Kidney epithelial cell (primary cell): ENCODE data around the gene TERT. TPM values are rescaled to one million over a fixed set of nuclear protein-coding genes. Genes with fewer than 3 reads are reported as not detected.

Source experiments
- DNase-seq: peaks from one replicate; pipeline ENCODE4 v3.0.0-alpha.2; 2010; ENCODE audit warnings: low read depth
- H3K27me3 ChIP-seq: 2 replicates; pipeline ENCODE4 v1.6.0; 2011; ENCODE audit warnings: low read length; ENCODE audit not compliant: control insufficient read depth, insufficient read depth
- H3K36me3 ChIP-seq: 2 replicates; pipeline ENCODE4 v1.5.1; 2011; ENCODE audit warnings: low read length; ENCODE audit not compliant: control insufficient read depth, insufficient read depth
- H3K4me3 ChIP-seq: 2 replicates; pipeline ENCODE4 v1.5.1; 2011; ENCODE audit warnings: low read depth, mild to moderate bottlenecking, control low read depth, low read length
- total RNA-seq: library from RNA; depleted of rRNA; stranded (reverse); fragments of >200 nt; gene quantifications from 2 replicates; pipeline ENCODE4 v1.2.3, GENCODE V29; 2015
- TF ChIP-seq, protein P1 (sequence below): IDR thresholded peaks from 2 replicates; pipeline ENCODE4 v1.5.1; 2011; ENCODE audit warnings: mild to moderate bottlenecking, moderate library complexity, low read length, control low read depth, inconsistent platforms; ENCODE audit not compliant: insufficient read depth, poor library complexity, severe bottlenecking

TERT gene
- total RNA-seq, 1 donor from 2014 or later, result not detected

DNA sequence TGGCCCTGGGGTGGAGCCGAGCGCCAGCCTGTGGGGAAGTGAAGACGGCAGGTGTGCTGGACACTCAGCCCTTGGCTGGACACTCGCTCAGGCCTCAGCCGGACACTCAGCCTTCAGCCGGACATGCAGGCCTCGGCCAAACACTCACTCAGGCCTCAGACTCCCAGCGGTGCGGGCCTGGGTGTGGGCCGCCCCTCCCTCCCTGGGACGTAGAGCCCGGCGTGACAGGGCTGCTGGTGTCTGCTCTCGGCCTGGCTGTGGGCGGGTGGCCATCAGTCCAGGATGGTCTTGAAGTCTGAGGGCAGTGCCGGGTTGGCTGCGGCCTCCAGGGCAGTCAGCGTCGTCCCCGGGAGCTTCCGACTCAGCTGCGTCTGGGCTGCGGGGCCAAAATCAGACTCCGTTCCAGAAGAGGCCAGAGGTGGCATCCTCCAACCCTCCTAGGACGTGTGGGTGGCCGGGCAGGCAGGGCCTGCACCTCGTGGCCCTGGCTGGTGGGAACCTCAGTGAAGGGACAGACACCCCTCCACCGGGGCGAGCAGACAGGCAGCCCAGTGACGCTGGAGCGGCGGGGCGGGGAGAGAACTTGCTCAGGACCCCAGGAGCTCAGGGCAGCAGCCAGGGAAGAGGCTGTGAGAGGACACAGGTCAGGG lies 41.3 kb downstream of the TERT start:
- DNase-seq, result no peak
- H3K36me3 ChIP-seq, result no peaks in the 10 kb centered on the region
- H3K27me3 ChIP-seq, result peaks cover 7% of the 10 kb centered on the region
- no peak overlapping the region for H3K4me3 ChIP-seq
- TF ChIP-seq, protein P1, sequence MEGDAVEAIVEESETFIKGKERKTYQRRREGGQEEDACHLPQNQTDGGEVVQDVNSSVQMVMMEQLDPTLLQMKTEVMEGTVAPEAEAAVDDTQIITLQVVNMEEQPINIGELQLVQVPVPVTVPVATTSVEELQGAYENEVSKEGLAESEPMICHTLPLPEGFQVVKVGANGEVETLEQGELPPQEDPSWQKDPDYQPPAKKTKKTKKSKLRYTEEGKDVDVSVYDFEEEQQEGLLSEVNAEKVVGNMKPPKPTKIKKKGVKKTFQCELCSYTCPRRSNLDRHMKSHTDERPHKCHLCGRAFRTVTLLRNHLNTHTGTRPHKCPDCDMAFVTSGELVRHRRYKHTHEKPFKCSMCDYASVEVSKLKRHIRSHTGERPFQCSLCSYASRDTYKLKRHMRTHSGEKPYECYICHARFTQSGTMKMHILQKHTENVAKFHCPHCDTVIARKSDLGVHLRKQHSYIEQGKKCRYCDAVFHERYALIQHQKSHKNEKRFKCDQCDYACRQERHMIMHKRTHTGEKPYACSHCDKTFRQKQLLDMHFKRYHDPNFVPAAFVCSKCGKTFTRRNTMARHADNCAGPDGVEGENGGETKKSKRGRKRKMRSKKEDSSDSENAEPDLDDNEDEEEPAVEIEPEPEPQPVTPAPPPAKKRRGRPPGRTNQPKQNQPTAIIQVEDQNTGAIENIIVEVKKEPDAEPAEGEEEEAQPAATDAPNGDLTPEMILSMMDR, result no peak

DNA sequence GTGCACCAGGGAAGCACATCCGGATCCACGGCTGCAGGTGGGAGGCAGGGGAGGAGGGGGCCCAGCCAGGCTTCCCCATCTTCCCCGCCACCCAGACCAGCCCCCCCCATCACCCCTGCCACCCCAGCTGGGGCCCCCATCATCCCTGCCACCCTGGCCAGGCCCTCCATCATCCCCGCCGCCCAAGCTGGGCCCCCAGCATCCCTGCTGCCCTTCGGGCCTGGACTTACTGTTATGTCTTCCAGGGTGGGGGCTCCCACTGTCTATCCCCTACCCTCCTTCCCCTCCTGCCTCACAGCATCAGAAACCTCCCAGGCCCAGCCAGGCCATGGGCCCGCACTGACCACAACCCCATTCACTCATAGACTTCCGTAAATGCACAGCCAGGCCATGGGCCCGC lies 42.2 kb downstream of the TERT start:
- H3K36me3 ChIP-seq, result no peaks in the 10 kb centered on the region
- no peak overlapping the region for H3K4me3 ChIP-seq
- peaks cover 7% of the 10 kb centered on the region for H3K27me3 ChIP-seq
- TF ChIP-seq, protein P1, result no peak
- no peak for DNase-seq

DNA sequence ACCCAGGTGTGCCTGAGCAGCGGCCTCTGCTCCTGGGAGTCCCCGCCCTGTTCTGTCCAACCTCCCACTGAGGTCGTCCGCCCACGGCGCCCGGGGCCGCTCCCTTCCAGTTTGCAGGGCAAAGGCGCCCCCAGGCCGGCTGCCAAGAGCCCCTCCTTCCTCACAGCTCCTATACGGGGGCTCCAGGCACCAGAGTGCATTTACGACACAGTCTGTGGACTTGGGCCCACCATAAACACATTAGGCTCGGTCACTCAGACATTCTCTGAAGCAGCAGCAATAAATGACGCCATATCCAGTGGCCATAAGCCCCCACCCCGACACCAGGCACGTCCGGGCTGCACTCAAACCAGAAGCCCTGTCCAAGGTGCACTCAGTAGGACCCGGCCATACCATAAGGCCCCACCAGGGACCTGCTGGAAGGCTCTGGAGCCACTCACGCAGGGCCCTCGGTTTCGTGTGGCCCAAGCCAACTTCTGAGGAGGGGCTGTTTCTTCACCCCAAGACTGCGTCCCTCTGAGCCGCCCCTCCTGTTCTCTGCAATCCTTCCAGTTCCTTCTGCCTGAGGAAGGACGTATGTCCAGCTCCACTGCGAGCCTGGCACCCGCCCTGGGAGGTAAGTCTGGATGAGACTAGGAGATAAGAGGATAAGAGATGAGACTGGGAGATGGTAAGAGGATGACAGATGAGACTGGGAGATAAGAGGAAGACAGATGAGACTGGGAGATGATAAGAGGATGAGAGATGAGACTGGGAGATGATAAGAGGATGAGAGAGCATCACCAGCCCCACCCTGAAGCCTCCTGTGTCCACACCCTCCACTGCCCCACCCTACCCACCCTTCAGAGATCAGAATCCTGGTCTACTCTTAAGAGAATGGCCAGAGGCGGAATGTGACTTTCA lies 42.9 kb downstream of the TERT start:
- H3K4me3 ChIP-seq, result no peak overlapping the region
- TF ChIP-seq, protein P1, result no peak
- peaks cover 10% of the 10 kb centered on the region for H3K27me3 ChIP-seq
- DNase-seq, result no peak
- no peaks in the 10 kb centered on the region for H3K36me3 ChIP-seq

DNA sequence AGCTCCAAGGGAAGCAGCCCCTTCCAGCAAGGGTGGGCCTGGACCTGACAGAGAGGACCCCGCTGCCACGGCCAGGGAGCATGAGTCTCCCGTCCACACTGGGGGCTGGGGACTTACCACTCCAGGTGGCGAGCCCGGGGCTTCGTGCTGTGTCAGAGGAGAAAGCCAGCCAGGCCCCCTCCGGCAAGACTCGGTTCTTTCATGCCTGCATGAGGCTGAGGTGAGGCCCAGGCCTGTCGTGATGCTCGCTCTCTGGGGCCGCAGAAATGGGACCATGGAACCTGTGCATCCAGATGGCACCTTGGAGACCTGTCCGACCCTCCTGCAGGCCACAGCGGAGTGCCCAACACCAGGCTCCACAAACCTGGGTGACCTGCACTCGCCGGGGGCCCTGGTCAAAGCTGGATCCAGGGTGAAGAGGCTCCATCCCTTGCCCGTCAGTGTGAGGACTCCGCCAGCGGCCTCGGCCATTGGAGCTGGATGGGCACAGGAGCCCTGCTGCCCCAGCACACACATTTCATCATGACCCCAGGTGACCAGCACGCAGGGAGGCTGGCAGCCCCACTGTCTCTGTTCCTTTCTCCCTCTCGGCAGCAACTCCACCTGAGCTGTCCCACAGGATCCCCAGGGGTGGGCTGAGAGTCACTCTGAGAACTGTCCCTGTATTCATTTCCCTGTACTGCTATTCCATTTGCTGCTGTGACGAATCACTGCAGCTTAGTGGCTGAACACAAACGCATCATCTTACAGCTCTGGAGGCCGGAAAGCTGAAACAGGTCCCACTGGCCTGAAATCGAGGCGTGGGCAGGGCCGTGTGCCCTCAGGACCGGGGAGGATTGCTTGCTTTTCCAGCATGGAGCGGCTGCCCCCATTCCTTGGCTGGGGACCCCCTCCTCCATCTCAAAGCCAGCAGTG lies 45.2 kb downstream of the TERT start:
- Histone ChIP-seq H3K36me3 (no peaks in the 10 kb centered on the region), H3K4me3 (no peak overlapping the region), H3K27me3 (peaks cover 30% of the 10 kb centered on the region)
- no peak for DNase-seq
- TF ChIP-seq, protein P1, result no peak

DNA sequence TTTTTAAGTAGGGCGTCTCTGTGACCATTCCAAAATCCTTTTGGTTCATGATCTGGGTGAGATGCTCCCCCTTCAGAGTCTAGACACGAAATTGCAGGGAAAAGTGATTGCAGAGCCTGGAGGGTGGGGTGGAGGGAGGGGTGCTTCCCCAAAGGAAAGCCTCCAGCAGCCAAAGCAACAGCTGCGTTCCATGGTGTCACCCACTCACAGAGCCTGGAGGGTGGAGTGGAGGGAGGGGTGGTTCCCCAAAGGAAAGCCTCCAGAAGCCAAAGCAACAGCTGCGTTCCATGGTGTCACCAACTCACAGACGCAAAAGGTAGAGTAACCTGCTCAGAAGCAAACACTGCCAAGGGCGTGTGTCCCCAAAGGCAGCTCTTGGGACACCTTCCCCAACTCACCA lies 47.1 kb downstream of the TERT start:
- H3K36me3 ChIP-seq, result no peaks in the 10 kb centered on the region
- H3K27me3 ChIP-seq, result peaks cover 30% of the 10 kb centered on the region
- no peak overlapping the region for H3K4me3 ChIP-seq
- no peak for DNase-seq
- TF ChIP-seq, protein P1, result no peak
